NCI-H524 (cell line): ENCODE data around the gene KCNJ11.
A peak's percentile ranks its signal among the peaks of the same experiment; 100 is the strongest.

ENCODE experiments used
- DNase-seq, 2 experiments: peaks; one replicate each; lab custom pipeline; 2025; lab: John Stamatoyannopoulos, UW

Gene KCNJ11

DNA sequence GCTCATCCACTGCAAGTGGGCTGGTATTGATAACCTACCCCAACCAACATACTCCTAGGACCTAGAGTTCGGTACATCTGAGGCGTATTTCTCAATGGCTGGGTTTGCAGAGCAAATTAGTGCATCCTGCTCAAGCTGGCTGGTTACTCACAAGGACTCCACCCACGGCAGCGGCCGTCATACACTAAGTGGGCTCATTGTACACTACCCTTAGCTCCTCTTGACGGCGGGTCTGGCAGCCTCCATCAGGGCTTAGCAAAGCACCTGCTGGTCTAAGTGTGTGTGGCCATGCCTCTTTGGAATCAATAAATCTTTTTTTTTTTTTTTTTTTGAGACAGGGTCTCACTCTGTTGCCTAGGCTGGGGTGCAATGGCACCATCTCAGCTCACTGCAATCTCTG, 20.2 kb upstream of the KCNJ11 start:
- no peak for DNase-seq

DNA sequence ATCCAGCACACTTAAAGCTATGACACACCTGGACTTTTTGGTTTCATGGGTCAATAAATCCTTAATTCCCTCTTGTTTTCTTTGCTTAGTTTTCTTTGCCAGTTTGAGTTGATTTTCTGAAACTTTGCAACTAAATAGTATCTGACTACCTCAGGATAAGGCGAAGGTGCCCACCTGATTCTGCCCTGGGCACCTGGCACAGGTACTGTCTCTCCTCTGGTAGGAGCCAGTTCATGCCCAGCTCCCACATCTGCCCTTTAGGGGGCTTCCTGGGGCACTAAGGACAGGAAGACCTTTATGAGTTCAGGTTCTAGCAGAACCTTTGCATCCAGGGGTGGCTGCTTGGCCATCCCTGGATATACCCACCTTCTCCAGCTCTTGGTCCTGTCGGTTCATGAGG, 19.6 kb upstream of the KCNJ11 start:
- DNase-seq, result no peak

DNA sequence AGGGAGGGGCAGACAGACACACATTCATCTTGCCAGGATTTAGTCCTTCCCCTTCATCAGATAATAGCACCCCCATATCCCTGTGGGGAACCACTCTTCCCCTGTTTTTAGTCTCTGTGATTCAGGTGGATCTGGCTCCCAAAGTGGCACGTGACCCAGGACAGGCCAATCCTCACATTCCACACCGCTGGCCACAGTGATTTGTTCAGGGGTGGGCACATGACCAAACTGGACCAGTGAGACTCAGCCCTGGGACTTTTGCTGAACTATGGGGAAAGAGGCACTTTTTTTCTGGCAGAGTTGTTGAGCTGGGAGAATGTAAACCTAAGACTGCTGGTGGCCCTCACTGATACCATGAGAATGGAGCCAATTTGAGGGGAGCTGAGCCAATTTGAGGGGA, 19.1 kb upstream of the KCNJ11 start:
- DNase-seq, result no peak

DNA sequence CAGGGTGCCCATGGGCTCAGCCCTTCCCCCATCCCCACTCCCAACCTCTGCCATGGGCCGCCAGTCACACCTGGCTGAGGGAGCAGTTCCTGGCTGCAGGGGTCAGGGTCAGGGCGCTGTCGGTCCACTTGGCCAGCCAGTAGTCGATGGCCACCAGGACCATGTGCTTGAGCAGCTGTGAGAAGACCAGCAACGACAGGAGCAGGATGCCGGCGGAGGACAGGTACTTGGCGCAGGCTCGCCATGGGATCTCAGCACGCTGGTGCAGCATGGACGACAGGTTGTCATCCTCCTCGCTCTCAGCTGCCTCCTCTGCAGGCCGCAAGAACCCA, 18.3 kb upstream of the KCNJ11 start:
- DNase-seq, result no peak

DNA sequence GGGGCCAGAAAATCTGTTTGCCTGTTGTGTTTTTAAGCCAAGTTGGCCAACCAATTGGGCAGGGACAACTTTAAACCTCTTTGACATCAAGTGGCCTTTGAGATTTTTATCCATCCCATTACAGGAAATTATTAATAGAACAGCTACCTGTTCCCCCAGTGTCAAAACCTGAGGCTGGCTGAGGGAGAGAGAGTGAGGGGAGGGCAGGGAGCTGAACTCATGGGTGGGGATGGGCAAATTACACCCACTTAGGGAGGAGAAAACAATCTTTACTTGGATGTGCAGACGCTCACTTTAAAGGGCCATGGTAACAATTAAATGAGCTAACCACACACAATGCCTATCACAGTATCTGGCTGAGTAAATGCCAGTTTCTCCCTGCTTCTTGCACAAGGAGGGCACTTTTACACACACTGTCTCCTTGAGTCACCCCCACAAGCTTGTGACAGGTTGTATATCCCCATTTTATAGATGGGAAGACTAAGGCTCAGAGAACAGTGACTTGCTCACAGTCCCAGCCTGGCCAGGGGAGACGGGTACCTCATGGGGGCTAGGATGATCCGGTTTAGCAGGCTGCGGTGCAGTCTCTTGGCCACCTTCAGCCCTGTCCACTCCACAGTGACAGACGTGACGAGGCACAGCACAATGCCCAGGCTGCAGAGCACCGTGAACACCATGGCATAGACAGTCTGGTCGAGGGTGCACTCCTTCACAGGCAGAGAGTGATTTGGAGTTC, 17.8 kb upstream of the KCNJ11 start:
- DNase-seq, result no peak

DNA sequence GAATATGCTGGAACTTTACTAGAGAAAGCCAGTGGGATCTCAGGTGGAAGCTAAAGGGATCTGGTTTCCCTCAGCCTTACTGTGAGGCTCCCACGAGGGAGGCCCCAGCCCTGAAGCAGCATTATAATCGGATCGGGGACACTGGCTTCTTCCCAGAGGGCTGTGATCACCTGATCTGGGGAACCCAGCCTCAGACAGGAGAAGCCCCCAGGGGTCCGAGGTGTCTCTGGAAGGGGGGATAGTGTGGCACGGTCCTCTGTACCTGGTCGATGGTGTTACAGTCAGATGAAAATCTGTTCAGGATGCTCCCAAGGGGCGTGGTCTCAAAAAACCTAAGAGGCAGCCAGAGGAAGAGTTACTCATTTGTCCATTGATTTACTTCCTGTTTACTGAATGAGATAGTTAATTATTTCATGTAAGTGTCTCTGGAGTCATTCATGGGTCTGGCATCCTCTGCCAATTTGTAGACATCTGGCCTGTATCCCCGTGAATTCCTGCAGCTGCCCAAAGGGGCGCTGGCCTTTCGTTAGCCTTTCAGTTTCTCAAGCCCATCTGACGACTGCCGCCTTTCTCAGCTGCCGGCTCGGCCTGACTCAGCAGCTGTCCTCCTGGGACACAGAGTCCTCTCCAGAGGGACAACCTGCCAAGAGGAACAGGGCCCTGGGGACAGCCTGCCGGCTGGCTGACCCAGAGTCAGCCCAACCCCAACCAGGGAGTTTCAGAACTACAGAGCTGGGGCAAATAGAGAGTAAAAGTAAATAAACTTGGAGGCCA, 17.0 kb upstream of the KCNJ11 start:
- peak; percentile 54 to 77 for DNase-seq

DNA sequence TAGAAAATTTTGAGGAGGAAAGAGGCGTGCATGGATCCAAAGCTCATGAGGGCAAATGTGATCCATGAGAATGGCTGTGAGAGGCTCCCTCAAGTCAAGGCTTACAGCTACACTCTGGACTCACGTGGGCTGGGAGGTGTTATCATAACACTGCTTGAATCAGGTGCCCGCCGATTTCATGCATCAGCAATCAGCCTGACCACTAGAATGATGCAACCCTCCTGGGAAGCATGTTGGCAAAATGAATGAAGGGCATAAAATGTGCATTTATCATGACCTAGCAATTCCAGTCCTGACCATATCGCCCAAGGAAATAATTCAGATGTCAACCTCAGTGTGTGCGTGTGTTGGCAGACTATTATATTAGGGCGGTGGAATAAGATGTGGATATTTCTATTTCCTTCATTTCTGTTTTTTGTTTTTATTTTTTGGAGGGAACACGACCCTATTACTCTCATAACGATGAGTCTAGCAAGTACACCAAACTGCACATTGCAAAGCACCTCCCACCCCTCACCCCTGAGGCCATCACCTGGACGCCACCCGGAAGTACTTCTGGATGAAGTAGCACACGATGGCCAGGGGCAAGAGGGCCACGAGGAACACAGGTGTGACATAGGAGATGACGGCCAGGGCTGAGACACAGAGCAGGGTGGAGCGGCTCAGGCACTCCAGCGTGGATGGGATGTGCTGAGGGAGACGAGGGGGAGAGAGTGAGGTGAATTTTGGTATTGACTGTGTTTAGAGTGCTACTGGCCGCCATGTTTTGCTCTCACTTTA, 15.7 kb upstream of the KCNJ11 start:
- no peak for DNase-seq

DNA sequence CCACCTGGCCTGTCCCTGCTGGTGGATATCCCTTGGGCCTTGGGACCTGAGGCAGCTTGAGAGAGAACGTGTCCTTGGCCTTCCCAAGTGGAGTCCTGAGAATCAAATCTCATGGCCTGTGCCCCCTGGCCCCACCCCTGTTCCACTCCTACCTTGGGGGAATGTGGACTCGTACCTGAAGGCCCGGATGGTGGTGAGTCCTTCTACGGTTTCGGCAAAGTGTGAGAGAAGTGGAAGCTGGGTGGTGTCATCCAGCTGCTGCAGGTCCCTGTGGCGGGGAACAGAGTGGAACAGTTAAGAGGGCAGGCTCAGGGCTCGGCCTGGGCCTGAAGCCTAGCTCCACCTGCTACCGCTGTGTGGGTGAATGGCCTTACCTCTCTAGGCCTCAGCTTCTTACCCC, 14.0 kb upstream of the KCNJ11 start:
- no peak for DNase-seq

DNA sequence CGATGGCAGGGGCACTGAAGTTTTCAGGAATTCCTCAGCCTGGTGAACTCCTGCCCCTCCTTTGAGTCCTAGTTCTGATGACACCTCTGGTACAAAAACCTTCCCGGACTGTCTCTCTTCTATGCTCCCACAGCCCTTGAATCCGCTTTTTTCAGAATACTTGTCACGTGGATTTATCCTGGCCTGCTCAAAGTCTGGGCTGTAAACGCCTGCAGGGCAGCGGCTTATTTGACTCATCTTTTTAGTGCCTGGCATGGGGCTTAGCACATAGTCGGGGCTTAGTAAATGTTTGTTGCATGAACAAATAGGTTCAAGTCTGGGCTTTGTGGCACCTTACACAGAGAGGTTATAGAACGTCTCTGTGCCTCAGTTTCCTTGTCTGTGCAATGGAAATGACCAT, 13.4 kb upstream of the KCNJ11 start:
- DNase-seq, result no peak

DNA sequence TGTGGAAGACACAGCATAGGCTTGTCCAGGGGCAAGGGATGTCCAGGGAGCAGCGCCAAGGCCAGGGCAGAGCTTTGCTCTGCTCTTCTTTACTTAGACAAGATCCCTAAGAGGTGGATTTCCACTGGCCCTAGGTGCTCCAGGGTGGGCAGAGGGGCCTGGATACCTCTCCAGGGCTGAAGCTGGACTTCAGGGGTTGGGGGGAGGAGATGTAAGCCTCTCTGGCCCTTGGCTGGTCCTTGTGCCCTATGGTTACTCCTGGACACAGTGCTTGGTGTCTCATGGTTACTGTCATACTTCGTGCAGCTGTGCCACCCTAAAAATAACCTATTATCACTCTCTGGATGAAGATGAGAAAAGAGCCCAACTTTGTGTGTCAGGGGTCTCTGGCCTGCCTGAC, 12.9 kb upstream of the KCNJ11 start:
- DNase-seq, result no peak

DNA sequence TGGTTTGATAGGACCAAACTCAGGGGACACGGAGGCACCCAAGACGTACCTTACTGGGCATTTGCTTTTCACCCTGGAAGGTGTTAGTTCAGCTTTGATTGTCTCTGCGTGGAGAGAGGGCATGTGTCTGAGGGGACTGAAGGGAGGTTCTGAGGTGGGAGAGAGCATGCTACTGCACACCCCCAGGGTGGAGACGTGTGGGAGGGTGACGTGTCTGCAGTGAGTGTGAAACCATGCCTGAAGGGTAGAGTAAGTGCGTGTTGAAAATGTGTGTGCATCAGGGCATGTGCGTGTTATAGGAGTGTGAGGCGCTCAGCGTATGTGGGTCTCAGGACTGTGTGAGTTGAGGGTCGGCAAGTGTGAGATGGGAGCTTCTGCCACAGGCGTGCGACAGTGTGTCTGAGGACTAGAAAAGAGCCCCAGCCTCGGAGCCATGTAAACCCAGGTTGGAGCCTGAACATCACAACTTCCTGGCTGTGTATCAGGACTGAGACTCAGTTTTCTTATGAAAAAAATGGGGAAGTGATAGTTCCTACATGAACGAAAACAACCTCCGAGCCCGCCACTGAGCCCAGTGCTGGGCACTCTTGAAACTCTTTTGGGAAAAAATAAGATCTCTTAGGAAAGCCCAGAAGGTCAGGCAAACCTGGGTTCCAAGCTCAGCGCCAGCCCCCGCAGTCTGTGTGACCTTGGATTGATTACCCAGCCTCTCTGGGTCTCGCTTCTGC, 11.8 kb upstream of the KCNJ11 start:
- no peak for DNase-seq

DNA sequence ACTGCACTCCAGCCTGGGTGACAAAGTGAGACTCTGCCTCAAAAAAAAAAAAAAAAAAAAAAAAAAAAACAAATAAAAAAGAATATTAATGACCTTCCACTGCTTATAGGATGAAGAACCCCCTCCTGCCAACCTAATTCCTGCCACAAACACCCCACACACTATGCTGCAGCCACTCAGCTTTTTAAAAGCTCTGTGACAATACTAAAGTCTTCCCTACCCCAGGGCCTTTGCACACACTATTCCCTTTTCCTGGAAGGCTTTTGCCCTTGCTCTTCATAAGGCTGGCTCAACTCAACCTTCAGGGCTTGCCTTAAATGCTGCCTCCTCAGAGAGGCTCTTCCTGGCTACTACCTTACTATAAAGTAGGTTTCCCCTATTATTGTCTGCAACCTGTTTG, 10.8 kb upstream of the KCNJ11 start:
- no peak for DNase-seq

DNA sequence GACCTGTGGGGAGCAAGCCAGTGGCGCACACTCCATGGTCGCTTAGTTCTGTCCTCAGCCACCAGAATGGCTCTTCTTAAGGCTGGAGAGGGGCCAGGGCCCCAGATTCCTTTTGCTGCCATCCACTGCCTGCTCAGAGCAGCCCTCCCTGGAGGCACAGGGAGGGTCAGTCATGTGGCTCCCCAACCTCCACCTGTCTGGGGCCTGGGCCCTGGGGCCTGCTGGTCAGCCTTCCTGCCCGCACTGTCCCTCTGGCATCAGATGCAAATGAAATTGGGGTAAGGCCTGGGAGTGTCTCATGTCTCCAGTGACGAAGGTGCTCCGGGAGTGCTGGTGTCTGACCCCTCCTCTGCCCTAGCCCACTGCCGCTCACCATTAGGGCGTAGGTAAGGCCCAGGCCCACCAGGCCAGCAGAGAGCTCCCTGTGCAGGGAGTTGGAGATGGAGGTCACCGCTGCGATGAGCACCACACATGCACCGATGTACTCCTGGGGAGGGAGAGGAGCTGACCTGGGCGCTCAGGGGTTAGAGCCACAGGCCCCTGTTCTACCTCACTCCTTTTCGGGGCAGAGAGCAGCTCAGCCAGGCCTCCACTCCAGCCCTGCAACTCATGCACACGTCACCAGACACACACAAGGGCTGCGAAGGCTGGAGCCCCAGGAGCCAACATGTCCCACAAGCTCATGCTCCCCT, 9.0 kb upstream of the KCNJ11 start:
- DNase-seq, result no peak

DNA sequence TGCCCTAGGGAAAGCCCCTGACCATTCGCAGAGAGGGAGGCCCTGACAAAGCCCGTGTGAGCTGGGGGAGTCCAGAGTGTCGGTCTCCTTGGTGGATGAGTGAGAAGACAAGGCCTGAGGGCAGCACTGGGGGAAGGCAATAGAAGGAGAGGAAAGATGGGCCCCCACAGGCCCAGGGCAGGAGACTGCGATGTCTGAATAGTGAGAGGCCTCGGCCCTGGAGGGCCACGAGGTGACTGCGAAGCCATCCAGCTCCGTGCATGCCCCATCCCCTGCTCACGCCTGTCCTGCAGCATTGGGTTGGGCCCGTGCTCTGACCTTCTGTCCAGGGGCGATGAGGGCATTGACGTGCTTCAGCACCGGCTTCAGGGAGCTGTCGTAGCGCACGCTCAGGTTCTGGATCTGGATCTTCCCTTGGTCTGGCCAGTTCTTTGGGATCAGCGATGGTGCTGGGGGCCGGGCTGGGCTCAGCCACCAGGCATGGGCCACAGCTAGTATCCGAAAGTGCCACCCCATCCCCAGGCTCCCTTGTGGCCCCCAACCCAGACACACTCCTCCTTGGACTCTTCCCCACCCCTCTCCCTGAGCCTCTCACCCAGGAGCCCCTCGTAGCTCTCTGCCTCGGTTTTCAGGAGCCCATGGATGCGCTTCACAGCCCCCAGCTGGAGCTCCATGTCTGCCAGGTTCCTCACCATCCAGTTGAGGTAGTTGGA, 8.3 kb upstream of the KCNJ11 start:
- DNase-seq, result no peak

DNA sequence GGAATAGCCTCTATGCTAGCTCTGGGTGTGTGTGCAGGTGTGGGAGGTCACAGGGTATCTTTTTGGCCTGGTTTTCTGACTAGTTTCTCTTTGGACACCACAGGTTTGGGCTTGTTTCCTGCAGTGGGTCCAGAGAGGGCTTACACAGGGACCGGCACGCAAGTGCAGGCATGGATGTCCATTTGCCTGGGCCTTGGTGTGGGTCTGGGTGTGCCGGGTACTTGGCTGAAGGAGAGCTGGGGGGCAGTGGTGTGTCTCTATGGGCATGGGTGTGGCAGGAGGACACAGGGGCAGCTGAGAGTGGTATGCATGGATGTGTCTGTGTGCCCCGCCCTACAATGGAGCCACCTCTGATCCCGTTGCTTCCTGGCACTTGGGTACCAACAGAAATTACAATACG, 7.5 kb upstream of the KCNJ11 start:
- no peak for DNase-seq

DNA sequence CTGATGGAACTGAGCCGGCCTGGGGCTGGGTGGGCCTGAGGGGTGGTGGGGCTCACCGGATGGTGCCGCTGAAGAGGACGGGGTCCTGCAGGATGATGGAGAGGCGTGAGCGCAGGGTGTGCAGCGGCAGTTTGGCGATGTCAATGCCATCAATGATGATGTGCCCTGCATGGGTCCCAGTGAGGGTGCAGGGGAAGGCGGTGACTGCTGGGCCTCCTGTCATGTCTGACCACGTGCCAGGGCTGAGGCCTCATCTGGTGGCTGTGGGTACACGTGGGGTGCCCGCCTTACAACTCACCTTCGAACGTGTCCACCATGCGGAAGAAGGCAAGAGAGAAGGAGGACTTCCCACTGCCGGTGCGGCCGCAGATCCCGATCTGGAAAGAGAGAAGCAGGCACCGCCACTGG, 7.1 kb upstream of the KCNJ11 start:
- DNase-seq, result no peak

DNA sequence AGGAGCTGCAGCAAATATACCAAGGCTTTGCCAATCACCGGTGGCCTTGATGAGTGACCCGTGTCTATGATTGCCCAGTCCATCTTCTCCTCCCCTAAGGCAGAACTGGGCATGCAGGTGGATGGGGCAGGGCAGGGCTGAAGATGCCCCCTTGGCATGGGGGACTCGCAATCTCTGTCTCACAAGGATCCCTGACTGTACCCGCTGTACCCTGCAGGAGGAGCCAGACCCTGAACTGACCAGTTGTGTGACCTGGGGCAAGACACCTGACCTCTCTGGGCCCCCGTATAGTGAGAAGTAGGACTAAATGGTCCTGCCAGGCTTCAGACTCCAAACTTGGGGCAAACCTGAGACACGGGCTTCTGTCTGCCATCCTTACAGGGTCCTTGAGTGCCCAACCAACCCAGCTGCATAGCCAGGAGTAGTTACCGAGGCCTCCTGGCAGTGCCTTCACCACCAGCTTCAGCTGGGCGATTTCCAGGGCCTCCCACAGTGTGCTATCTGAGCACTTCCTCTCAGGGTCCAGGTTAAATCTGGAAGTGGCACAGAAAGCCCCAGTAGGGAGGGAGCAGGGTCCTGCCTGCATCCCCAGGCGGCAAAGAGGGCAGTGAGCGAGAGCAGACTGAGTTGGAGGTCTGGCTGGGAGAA, 6.4 kb upstream of the KCNJ11 start:
- DNase-seq, result no peak

DNA sequence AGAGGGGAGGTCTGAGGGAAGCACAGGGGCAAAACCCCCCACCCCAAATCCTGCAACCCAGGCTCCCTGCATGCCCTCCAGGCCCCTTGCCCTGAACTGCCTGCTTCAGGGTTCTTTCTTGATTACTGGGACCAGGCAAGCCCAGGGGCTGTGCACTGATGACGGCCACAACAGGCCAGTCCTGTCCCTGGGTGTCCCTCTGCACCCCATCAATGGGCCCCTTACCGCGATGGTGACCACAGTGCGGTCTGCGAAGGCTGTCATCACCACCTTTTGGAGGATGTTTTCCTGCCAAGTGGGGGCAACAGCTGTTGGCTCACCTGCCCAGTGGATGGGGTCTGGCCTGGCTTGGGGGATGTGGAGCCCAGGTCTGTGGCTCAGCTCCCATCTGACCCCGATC, 5.0 kb upstream of the KCNJ11 start:
- DNase-seq, result no peak

DNA sequence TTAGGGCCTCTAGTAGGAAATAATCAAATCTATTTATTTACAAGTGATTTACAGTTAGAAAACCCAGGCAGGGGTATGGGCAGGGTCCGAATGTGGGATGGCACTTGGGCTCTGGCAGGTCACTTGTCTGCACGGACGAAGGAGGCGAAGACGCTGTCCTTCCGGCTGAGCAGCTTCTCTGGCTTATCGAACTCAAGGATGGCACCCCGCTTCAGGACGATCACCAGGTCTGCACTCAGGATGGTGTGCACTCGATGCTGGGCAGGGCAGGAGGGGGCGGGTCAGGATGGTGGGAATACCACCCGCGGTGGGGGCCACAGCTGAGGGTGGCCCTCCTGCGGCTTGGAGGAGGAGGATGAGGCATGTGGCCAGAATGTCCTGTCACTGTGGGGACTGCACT, 4.4 kb upstream of the KCNJ11 start:
- no peak for DNase-seq

DNA sequence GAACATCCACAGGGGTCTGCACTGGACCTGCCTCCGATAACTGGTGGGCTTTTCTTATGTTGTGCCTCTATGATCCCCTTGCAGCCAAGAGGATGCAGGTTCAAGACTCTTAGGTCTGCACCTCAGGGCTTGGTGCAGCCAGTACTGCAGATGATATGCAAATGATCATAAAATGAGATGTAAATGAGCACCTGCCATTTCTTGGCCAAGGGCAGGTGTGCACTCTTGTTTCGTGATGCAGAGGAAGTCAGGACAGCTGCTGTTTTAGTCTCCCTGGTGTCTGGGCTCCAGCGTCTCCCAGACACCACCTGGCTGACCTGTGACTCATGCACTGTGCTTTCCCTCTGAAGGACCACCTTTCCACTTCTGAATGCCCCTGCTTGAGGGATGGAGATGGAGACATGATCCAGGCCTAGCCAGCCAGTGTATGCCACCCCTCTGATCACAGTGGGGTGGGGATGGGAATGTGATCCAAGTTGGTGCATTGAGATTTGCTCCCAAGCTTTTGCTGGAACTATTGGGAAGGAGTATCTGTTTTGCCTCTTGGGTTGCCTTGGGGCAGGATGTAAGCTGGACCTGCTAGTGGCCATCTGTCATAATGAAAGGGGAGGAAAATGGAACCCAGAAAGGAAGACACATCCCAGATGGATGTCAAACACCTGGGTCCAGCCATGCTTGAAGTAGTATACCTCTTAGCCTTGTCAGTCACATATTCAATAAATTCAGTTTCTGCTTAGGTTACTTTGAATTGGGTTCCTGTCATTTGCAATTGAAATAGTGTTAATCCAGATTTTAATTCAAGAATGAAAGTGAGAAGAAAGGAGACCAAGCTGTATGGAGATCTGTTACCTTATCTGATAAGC, 3.3 kb upstream of the KCNJ11 start:
- DNase-seq, result peak in 1 of 2 experiments; percentile 44
